ENCODE results near the gene WAPL.

DNA sequence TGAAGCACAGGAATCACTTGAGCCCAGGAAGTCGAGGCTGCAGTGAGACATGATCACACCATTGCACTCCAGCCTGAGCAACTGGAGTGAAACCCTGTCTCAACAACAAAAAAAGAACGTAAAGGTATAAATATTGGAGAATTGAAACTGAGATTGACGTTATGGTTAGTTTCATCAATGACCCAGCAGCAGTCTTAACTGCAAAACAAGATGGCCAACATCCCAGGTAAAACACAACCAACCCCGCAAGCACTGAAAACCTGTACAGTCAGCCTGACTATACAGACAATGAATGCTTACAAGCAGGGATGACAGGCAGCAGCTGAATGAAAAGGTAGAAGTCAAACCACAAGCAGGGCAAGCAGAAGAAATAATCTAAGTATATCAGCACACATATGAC lies 34.7 kb downstream of the WAPL start:
- TF ChIP-seq, protein P1, sequence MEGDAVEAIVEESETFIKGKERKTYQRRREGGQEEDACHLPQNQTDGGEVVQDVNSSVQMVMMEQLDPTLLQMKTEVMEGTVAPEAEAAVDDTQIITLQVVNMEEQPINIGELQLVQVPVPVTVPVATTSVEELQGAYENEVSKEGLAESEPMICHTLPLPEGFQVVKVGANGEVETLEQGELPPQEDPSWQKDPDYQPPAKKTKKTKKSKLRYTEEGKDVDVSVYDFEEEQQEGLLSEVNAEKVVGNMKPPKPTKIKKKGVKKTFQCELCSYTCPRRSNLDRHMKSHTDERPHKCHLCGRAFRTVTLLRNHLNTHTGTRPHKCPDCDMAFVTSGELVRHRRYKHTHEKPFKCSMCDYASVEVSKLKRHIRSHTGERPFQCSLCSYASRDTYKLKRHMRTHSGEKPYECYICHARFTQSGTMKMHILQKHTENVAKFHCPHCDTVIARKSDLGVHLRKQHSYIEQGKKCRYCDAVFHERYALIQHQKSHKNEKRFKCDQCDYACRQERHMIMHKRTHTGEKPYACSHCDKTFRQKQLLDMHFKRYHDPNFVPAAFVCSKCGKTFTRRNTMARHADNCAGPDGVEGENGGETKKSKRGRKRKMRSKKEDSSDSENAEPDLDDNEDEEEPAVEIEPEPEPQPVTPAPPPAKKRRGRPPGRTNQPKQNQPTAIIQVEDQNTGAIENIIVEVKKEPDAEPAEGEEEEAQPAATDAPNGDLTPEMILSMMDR (IDR thresholded peaks at IDR 0.05; ENCODE audit: poor library complexity, severe bottlenecking) = no peak
- TF ChIP-seq EZH2 (IDR thresholded peaks at IDR 0.05; ENCODE audit: borderline replicate concordance, insufficient read depth, low read length, poor library complexity, severe bottlenecking) (no peak), EP300 (conservative IDR thresholded peaks at IDR 0.05; ENCODE audit: poor library complexity, severe bottlenecking) (peak; percentile 46), POLR2AphosphoS5 (IDR thresholded peaks at IDR 0.05) (no peak), SMC3 (conservative IDR thresholded peaks at IDR 0.05; ENCODE audit: poor library complexity) (no peak), MXI1 (conservative IDR thresholded peaks at IDR 0.05; ENCODE audit: poor library complexity, severe bottlenecking) (no peak)
- TF ChIP-seq, protein P2, sequence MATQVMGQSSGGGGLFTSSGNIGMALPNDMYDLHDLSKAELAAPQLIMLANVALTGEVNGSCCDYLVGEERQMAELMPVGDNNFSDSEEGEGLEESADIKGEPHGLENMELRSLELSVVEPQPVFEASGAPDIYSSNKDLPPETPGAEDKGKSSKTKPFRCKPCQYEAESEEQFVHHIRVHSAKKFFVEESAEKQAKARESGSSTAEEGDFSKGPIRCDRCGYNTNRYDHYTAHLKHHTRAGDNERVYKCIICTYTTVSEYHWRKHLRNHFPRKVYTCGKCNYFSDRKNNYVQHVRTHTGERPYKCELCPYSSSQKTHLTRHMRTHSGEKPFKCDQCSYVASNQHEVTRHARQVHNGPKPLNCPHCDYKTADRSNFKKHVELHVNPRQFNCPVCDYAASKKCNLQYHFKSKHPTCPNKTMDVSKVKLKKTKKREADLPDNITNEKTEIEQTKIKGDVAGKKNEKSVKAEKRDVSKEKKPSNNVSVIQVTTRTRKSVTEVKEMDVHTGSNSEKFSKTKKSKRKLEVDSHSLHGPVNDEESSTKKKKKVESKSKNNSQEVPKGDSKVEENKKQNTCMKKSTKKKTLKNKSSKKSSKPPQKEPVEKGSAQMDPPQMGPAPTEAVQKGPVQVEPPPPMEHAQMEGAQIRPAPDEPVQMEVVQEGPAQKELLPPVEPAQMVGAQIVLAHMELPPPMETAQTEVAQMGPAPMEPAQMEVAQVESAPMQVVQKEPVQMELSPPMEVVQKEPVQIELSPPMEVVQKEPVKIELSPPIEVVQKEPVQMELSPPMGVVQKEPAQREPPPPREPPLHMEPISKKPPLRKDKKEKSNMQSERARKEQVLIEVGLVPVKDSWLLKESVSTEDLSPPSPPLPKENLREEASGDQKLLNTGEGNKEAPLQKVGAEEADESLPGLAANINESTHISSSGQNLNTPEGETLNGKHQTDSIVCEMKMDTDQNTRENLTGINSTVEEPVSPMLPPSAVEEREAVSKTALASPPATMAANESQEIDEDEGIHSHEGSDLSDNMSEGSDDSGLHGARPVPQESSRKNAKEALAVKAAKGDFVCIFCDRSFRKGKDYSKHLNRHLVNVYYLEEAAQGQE (IDR thresholded peaks at IDR 0.05; ENCODE audit: borderline replicate concordance) = no peak

All from neural cell (in vitro differentiated cells).